Liver (tissue), 9 donors: ENCODE data around the gene ECM2. TPM values are rescaled to one million over a fixed set of nuclear protein-coding genes. Genes with fewer than 3 reads are reported as not detected.

Experiments
- DNase-seq: peaks from one replicate; pipeline ENCODE4 v3.0.0-alpha.2; 2017; ENCODE audit warnings: low spot score
- H3K27ac ChIP-seq, 2 donors: one replicate each; pipeline ENCODE4 v1.7.0; 2013; ENCODE audit warnings: inconsistent platforms in 2 of 2, low read length in 2 of 2, control low read depth in 1 of 2, low read depth in 1 of 2, mild to moderate bottlenecking in 1 of 2
- H3K27me3 ChIP-seq, 4 donors: one replicate each; pipeline versions ENCODE4 v1.6.1 to v1.7.0; 2013; ENCODE audit warnings: low read length in 3 of 4, inconsistent platforms in 1 of 4, mild to moderate bottlenecking in 1 of 4, moderate library complexity in 1 of 4; ENCODE audit not compliant: control insufficient read depth in 4 of 4, insufficient read depth in 4 of 4
- H3K36me3 ChIP-seq, 4 donors: one replicate each; pipeline versions ENCODE4 v1.6.1 to v1.7.0; 2013; ENCODE audit warnings: low read length in 3 of 4, mild to moderate bottlenecking in 3 of 4, low read depth in 1 of 4, moderate library complexity in 1 of 4; ENCODE audit not compliant: control insufficient read depth in 4 of 4, insufficient read depth in 3 of 4
- H3K4me1 ChIP-seq, 4 donors: one replicate each; pipeline versions ENCODE4 v1.6.1 to v1.7.0; 2013; ENCODE audit warnings: low read length in 3 of 4, mild to moderate bottlenecking in 3 of 4, moderate library complexity in 1 of 4; ENCODE audit not compliant: control insufficient read depth in 4 of 4, insufficient read depth in 4 of 4
- H3K4me3 ChIP-seq, 3 donors: one replicate each; pipeline versions ENCODE4 v1.6.1 to v1.7.0; 2013; ENCODE audit warnings: low read length in 3 of 3, control low read depth in 1 of 3, low read depth in 1 of 3, mild to moderate bottlenecking in 1 of 3
- H3K9ac ChIP-seq, 2 donors: one replicate each; pipeline ENCODE4 v1.7.0; 2013; ENCODE audit warnings: low read length in 2 of 2, mild to moderate bottlenecking in 2 of 2, moderate library complexity in 2 of 2, control low read depth in 1 of 2, low read depth in 1 of 2
- H3K9me3 ChIP-seq, 4 donors: one replicate each; pipeline versions ENCODE4 v1.6.1 to v1.7.0; 2013; ENCODE audit warnings: low read length in 3 of 4; ENCODE audit not compliant: control insufficient read depth in 4 of 4
- CTCF ChIP-seq: fragments of 150-350 bp; IDR thresholded peaks from 2 replicates; pipeline ENCODE4 v1.5.1; 2017; ENCODE audit warnings: improper control_type of control experiment, low read depth, low read length; ENCODE audit not compliant: missing input control
- EGR1 ChIP-seq, 2 donors: IDR thresholded peaks; 2 replicates each; pipeline ENCODE4 v1.6.1; 2016 to 2018; ENCODE audit warnings: antibody characterized with exemption in 2 of 2, low read depth in 2 of 2
- FOXA1 ChIP-seq: IDR thresholded peaks from 2 replicates; pipeline ENCODE4 v1.6.1; 2016; ENCODE audit warnings: antibody characterized with exemption
- FOXA2 ChIP-seq: IDR thresholded peaks from 2 replicates; pipeline ENCODE4 v1.6.1; 2016; ENCODE audit warnings: antibody characterized with exemption
- GABPA ChIP-seq, 2 donors: IDR thresholded peaks in 1 of 2; conservative IDR thresholded peaks in 1 of 2; 2 replicates each; pipeline ENCODE4 v1.6.1; 2016; ENCODE audit warnings: antibody characterized with exemption in 2 of 2, mild to moderate bottlenecking in 1 of 2, moderate library complexity in 1 of 2
- HNF4A ChIP-seq, 2 donors: conservative IDR thresholded peaks; 2 replicates each; pipeline ENCODE4 v1.6.1; 2016; ENCODE audit warnings: antibody characterized with exemption in 2 of 2, mild to moderate bottlenecking in 2 of 2
- HNF4G ChIP-seq: IDR thresholded peaks from 2 replicates; pipeline ENCODE4 v1.6.1; 2016; ENCODE audit warnings: antibody characterized with exemption
- JUND ChIP-seq, 2 donors: IDR thresholded peaks; 2 replicates each; pipeline ENCODE4 v1.6.1; 2016; ENCODE audit warnings: antibody characterized with exemption in 2 of 2
- NR2F2 ChIP-seq: IDR thresholded peaks from 2 replicates; pipeline ENCODE4 v1.6.1; 2016; ENCODE audit warnings: antibody characterized with exemption
- RAD21 ChIP-seq, 2 donors: IDR thresholded peaks; 2 replicates each; pipeline ENCODE4 v1.6.1; 2016; ENCODE audit warnings: antibody characterized with exemption in 2 of 2, mild to moderate bottlenecking in 2 of 2
- REST ChIP-seq: IDR thresholded peaks from 2 replicates; pipeline ENCODE4 v1.6.1; 2016; ENCODE audit warnings: antibody characterized with exemption, mild to moderate bottlenecking
- RXRA ChIP-seq, 2 donors: IDR thresholded peaks; 2 replicates each; pipeline ENCODE4 v1.6.1; 2017 to 2018; ENCODE audit warnings: antibody characterized with exemption in 2 of 2, mild to moderate bottlenecking in 1 of 2
- SP1 ChIP-seq: IDR thresholded peaks from 2 replicates; pipeline ENCODE4 v1.6.1; 2018; ENCODE audit warnings: antibody characterized with exemption, mild to moderate bottlenecking
- TAF1 ChIP-seq: conservative IDR thresholded peaks from 2 replicates; pipeline ENCODE4 v1.6.1; 2016; ENCODE audit warnings: antibody characterized with exemption, mild to moderate bottlenecking
- YY1 ChIP-seq: IDR thresholded peaks from 2 replicates; pipeline ENCODE4 v1.6.1; 2016; ENCODE audit warnings: antibody characterized with exemption, mild to moderate bottlenecking
- ZBTB33 ChIP-seq: IDR thresholded peaks from 2 replicates; pipeline ENCODE4 v1.6.1; 2016; ENCODE audit warnings: antibody characterized with exemption
- WGBS: extraction: QIAGEN DNeasy Blood & Tissue Kit; methylation state at CpG from one replicate; pipeline ENCODE4 v1.1.7; 2013; 5-methylcytosine and 5-hydroxymethylcytosine counted together
- polyA plus RNA-seq, 2 donors: library from polyadenylated mRNA; stranded (reverse) in 1 of 2; unstranded in 1 of 2; fragments of 200-250 nt in 1 of 2; fragments of >200 nt in 1 of 2; fragmentation: Nextera tagmentation in 1 of 2; extraction: Ambion mirVana in 1 of 2; gene quantifications; one replicate each; pipeline versions ENCODE4 v1.2.1 to v1.2.3, GENCODE V29; 2013 to 2015
- total RNA-seq, 2 donors: library from RNA; depleted of rRNA; stranded (reverse); fragments of >200 nt; gene quantifications; one replicate each; pipeline ENCODE4 v1.2.3, GENCODE V29; 2014
- TF ChIP-seq, protein P1 (sequence below): IDR thresholded peaks from 2 replicates; pipeline ENCODE4 v1.6.1; 2016; ENCODE audit warnings: antibody characterized with exemption
- TF ChIP-seq, protein P2 (sequence below): IDR thresholded peaks from 2 replicates; pipeline ENCODE4 v1.6.1; 2016; ENCODE audit warnings: antibody characterized with exemption
- donor health status: healthy.
- donor health status: healthy.
- donor health status: healthy.
- donor health status: healthy.
- donor health status: healthy.

Gene ECM2
- total and polyA plus RNA-seq, 4 donors: 11.6 to 42.0 (median 15.3) TPM

GRCh38 chr9:92496396-92497176 is 39.2 kb downstream of the ECM2 start:
- Histone ChIP-seq H3K9ac (no peak overlapping the region), H3K4me3 (no peak overlapping the region), H3K27ac (no peak overlapping the region), H3K36me3 (no peaks in the 10 kb centered on the region), H3K27me3 (no peaks in the 10 kb centered on the region), H3K4me1 (no peaks in the 10 kb centered on the region), H3K9me3 (no peaks in the 10 kb centered on the region)
- DNase-seq: no peak
- 91% methylated on average over 5 of the region's 5 CpGs for WGBS
- no peak for TF ChIP-seq HNF4G

GRCh38 chr9:92494856-92495255 is 40.9 kb downstream of the ECM2 start:
- no peak for DNase-seq
- TF ChIP-seq REST (no peak), EGR1 (IDR thresholded peaks at IDR 0.05; ENCODE audit: low read depth in 2 of 2) (no peak), FOXA2 (no peak), GABPA (IDR thresholded peaks at IDR 0.05 in 1 of 2, conservative IDR thresholded peaks at IDR 0.05 in 1 of 2) (no peak), RAD21 (IDR thresholded peaks at IDR 0.05) (no peak), JUND (IDR thresholded peaks at IDR 0.05) (no peak), RXRA (IDR thresholded peaks at IDR 0.05) (no peak), CTCF (no peak), SP1 (no peak), TAF1 (no peak), HNF4A (conservative IDR thresholded peaks at IDR 0.05) (no peak), YY1 (no peak), NR2F2 (no peak), ZBTB33 (no peak), FOXA1 (no peak), HNF4G (no peak)
- TF ChIP-seq, protein P1, sequence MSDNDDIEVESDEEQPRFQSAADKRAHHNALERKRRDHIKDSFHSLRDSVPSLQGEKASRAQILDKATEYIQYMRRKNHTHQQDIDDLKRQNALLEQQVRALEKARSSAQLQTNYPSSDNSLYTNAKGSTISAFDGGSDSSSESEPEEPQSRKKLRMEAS: no peak
- TF ChIP-seq, protein P2, sequence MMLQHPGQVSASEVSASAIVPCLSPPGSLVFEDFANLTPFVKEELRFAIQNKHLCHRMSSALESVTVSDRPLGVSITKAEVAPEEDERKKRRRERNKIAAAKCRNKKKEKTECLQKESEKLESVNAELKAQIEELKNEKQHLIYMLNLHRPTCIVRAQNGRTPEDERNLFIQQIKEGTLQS: no peak
- WGBS: 91% methylated on average over 2 of the region's 2 CpGs
- H3K36me3 ChIP-seq: no peaks in the 10 kb centered on the region
- no peaks in the 10 kb centered on the region for H3K9me3 ChIP-seq
- no peaks in the 10 kb centered on the region for H3K4me1 ChIP-seq
- no peaks in the 10 kb centered on the region for H3K27me3 ChIP-seq
- H3K9ac ChIP-seq: no peak overlapping the region
- H3K27ac ChIP-seq: no peak overlapping the region
- H3K4me3 ChIP-seq: no peak overlapping the region
